Measurements from ENCODE around the gene CYP11A1. TPM values are rescaled to one million over a fixed set of nuclear protein-coding genes. Genes with fewer than 3 reads are reported as not detected.

The CYP11A1 gene
- total RNA-seq, 3 donors from 2014 or later = 0.52 to 0.82 (median 0.60) TPM

DNA sequence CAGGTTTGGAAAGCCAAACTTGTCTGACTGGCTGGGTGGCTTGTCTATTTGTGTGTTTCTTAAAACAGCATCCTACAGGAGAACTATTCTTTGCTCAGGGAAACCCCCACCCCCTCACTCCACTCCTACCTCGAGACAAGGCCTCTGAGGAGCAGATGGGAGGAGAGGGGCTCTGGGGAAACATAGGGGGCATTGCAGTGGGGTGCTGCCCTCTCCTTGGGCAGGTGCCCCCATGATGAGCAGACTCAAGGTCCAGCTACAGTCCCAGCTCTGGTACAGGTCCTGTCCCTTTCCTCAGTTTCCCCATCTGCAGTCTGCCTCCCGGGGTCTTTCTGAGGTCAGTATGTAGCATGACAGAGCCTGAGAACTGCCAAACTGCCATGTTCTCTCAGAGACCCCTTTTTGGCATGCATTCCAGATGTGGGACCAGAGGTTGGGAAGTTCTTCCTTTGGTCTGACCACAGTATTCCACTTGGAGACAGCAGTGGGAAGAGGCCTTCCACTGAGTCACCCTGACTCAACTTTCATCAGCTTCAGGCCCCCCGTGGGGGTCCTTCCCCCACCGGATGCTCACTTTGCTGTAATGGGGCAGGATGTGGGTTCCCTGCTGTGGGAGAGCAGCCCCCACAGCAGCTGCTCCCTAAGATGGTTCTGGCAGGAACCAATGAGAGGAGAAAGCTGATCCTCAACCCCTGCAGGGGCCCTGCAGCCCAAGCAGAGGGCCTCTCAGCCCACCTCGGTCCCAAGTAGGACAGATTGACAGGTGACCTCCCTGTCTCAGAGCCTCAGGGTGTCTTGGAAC lies 32.3 kb upstream of the CYP11A1 start:
- Histone ChIP-seq H3K4me3 (no peak overlapping the region), H3K9me3 (no peaks in the 10 kb centered on the region), H3K4me1 (ENCODE audit: low read depth) (peaks cover 6% of the 10 kb centered on the region), H3K36me3 (ENCODE audit: low read depth) (no peaks in the 10 kb centered on the region)
- peak in 1 of 3 donors; percentile 44 for DNase-seq
- intact Hi-C loops (cut with DNase I, micrococcal nuclease) = no loop called here
- TF ChIP-seq, protein P1, sequence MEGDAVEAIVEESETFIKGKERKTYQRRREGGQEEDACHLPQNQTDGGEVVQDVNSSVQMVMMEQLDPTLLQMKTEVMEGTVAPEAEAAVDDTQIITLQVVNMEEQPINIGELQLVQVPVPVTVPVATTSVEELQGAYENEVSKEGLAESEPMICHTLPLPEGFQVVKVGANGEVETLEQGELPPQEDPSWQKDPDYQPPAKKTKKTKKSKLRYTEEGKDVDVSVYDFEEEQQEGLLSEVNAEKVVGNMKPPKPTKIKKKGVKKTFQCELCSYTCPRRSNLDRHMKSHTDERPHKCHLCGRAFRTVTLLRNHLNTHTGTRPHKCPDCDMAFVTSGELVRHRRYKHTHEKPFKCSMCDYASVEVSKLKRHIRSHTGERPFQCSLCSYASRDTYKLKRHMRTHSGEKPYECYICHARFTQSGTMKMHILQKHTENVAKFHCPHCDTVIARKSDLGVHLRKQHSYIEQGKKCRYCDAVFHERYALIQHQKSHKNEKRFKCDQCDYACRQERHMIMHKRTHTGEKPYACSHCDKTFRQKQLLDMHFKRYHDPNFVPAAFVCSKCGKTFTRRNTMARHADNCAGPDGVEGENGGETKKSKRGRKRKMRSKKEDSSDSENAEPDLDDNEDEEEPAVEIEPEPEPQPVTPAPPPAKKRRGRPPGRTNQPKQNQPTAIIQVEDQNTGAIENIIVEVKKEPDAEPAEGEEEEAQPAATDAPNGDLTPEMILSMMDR (IDR thresholded peaks at IDR 0.05) = no peak
- ATAC-seq = peak; percentile 38

- intact Hi-C loops (cut with DNase I, micrococcal nuclease) = no loop called here
- no peak overlapping the region for H3K4me3 ChIP-seq
- ATAC-seq = no peak
- peaks cover 6% of the 10 kb centered on the region for H3K4me1 ChIP-seq (ENCODE audit: low read depth)
- no peaks in the 10 kb centered on the region for H3K36me3 ChIP-seq (ENCODE audit: low read depth)
- TF ChIP-seq, protein P1 (IDR thresholded peaks at IDR 0.05) = no peak
- no peak for DNase-seq
- no peaks in the 10 kb centered on the region for H3K9me3 ChIP-seq
Observed at GRCh38 chr15:74399100-74399499, 31.7 kb upstream of the CYP11A1 start.

DNA sequence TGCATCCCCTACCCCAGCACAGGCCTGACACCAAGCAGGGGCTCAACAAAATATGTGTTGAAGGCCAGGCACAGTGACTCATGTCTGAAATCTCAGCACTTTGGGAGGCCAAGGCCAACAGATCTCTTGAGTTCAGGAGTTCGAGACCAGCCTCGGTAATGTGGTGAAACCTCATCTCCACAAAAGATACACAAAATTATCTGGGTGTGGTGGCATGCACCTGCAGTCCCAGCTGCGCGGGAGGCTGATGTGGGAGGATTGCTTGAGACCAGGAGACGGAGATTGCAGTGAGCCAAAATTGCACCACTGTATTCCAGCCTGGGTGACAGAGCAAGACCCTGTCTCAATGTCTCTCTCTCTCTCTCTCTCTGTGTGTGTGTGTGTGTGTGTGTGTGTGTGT lies 30.7 kb upstream of the CYP11A1 start:
- no peaks in the 10 kb centered on the region for H3K36me3 ChIP-seq (ENCODE audit: low read depth)
- intact Hi-C loops (cut with DNase I, micrococcal nuclease) = no loop called here

GRCh38 chr15:74397239-74398068 lies 30.0 kb upstream of the CYP11A1 start:
- TF ChIP-seq, protein P1 (IDR thresholded peaks at IDR 0.05) = no peak
- Histone ChIP-seq H3K4me3 (no peak overlapping the region), H3K4me1 (ENCODE audit: low read depth) (peaks cover 1% of the 10 kb centered on the region), H3K9me3 (no peaks in the 10 kb centered on the region), H3K36me3 (ENCODE audit: low read depth) (no peaks in the 10 kb centered on the region)
- ATAC-seq = peak; percentile 37
- no peak for DNase-seq
- intact Hi-C loops (cut with DNase I, micrococcal nuclease) = no loop called here

More for the DNA sequence above, 30.7 kb upstream of the CYP11A1 start:
- no peak overlapping the region for H3K4me3 ChIP-seq
- ATAC-seq (no peak), DNase-seq (no peak)
- H3K9me3 ChIP-seq = no peaks in the 10 kb centered on the region
- TF ChIP-seq, protein P1 (IDR thresholded peaks at IDR 0.05) = no peak
- peaks cover 6% of the 10 kb centered on the region for H3K4me1 ChIP-seq (ENCODE audit: low read depth)

DNA sequence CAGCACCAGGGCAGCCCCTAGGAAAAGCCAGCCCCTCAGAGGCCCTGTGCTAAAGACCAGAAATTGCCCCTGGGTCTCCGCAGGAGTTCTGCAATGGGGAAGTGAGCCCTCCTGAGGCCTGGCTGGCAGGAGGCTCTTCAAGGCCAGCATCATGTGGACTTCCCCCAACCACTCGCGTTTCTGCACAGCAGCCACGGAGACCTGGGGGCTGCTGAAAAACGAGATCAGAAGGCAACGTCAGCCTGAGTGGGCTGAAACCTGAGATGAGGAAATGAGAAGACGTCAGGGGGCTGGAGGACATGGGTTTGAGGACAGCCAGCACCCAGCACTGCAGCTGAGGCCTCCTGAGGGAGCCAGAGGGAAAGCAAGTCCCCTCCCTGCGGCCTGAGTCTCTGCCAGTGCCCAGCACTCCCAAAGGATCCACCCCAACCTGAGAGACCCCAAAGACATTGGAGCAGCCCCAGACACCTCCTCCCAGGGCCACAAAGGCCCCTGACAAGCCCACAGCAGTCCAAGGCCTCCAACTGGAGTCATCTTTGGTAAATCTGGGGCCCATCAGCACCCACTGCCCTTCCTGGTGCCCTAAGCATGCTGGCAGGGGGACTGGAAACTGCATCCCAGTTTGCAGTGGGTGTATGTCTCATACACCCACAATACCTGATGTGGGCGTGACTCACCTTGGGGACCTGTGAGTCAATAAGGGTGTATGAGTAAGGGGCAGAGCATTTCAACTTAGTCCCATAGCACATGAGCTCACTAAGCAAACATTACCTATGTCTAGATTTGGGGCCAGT lies 29.2 kb upstream of the CYP11A1 start:
- Histone ChIP-seq H3K4me3 (no peak overlapping the region), H3K9me3 (no peaks in the 10 kb centered on the region), H3K4me1 (ENCODE audit: low read depth) (no peaks in the 10 kb centered on the region), H3K36me3 (ENCODE audit: low read depth) (no peaks in the 10 kb centered on the region)
- TF ChIP-seq, protein P1 (IDR thresholded peaks at IDR 0.05) = no peak
- DNase-seq (peak in 1 of 3 donors; percentile 18), ATAC-seq (peak; percentile 54)
- intact Hi-C loops (cut with DNase I, micrococcal nuclease) = no loop called here

Data from mucosa of descending colon (tissue), 3 donors.